Measurements from ENCODE around the gene TNIK.

GRCh38 chr3:171242170-171242569 is 218.0 kb downstream of the TNIK start:
- no peak for TF ChIP-seq YY1 (IDR thresholded peaks at IDR 0.05)
- no peak for TF ChIP-seq CTCF (IDR thresholded peaks at IDR 0.05; ENCODE audit: low read depth, low read length, missing input control)
- TF ChIP-seq, protein P1, sequence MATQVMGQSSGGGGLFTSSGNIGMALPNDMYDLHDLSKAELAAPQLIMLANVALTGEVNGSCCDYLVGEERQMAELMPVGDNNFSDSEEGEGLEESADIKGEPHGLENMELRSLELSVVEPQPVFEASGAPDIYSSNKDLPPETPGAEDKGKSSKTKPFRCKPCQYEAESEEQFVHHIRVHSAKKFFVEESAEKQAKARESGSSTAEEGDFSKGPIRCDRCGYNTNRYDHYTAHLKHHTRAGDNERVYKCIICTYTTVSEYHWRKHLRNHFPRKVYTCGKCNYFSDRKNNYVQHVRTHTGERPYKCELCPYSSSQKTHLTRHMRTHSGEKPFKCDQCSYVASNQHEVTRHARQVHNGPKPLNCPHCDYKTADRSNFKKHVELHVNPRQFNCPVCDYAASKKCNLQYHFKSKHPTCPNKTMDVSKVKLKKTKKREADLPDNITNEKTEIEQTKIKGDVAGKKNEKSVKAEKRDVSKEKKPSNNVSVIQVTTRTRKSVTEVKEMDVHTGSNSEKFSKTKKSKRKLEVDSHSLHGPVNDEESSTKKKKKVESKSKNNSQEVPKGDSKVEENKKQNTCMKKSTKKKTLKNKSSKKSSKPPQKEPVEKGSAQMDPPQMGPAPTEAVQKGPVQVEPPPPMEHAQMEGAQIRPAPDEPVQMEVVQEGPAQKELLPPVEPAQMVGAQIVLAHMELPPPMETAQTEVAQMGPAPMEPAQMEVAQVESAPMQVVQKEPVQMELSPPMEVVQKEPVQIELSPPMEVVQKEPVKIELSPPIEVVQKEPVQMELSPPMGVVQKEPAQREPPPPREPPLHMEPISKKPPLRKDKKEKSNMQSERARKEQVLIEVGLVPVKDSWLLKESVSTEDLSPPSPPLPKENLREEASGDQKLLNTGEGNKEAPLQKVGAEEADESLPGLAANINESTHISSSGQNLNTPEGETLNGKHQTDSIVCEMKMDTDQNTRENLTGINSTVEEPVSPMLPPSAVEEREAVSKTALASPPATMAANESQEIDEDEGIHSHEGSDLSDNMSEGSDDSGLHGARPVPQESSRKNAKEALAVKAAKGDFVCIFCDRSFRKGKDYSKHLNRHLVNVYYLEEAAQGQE (IDR thresholded peaks at IDR 0.05) = no peak
- TF ChIP-seq, protein P2, sequence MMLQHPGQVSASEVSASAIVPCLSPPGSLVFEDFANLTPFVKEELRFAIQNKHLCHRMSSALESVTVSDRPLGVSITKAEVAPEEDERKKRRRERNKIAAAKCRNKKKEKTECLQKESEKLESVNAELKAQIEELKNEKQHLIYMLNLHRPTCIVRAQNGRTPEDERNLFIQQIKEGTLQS (IDR thresholded peaks at IDR 0.05) = no peak
- TF ChIP-seq NR2F2 (IDR thresholded peaks at IDR 0.05) = no peak
- TF ChIP-seq SP1 (IDR thresholded peaks at IDR 0.05) = no peak
- no peak for TF ChIP-seq RXRA (IDR thresholded peaks at IDR 0.05)
- TF ChIP-seq, protein P3, sequence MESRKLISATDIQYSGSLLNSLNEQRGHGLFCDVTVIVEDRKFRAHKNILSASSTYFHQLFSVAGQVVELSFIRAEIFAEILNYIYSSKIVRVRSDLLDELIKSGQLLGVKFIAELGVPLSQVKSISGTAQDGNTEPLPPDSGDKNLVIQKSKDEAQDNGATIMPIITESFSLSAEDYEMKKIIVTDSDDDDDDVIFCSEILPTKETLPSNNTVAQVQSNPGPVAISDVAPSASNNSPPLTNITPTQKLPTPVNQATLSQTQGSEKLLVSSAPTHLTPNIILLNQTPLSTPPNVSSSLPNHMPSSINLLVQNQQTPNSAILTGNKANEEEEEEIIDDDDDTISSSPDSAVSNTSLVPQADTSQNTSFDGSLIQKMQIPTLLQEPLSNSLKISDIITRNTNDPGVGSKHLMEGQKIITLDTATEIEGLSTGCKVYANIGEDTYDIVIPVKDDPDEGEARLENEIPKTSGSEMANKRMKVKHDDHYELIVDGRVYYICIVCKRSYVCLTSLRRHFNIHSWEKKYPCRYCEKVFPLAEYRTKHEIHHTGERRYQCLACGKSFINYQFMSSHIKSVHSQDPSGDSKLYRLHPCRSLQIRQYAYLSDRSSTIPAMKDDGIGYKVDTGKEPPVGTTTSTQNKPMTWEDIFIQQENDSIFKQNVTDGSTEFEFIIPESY (IDR thresholded peaks at IDR 0.05) = no peak
- no peak for TF ChIP-seq GABPA (IDR thresholded peaks at IDR 0.05 in 1 of 2, conservative IDR thresholded peaks at IDR 0.05 in 1 of 2)
- TF ChIP-seq RAD21 (IDR thresholded peaks at IDR 0.05) = no peak
